AG04450 (cell line): Measurements from ENCODE around the gene SHC2. TPM values are rescaled to one million over a fixed set of nuclear protein-coding genes. Genes with fewer than 3 reads are reported as not detected.

ENCODE experiments used
- CTCF ChIA-PET: fragments of 300-600, 350-600 bp; formaldehyde crosslinking; extraction: SDS; loops from one replicate; lab custom pipeline; 2022; ENCODE audit warnings: antibody characterized with exemption, inconsistent platforms; lab: Charles Lee
- POLR2A ChIA-PET: fragments of 350-600 bp; formaldehyde crosslinking; extraction: SDS; loops from one replicate; lab custom pipeline; 2021; ENCODE audit warnings: antibody characterized with exemption, inconsistent platforms; lab: Yijun Ruan, JAX
- DNase-seq: peaks from one replicate; pipeline ENCODE4 v3.0.0-alpha.2; 2011; ENCODE audit warnings: low read depth, low spot score
- H3K27ac ChIP-seq: one replicate; pipeline ENCODE4 v1.5.1; 2012; ENCODE audit warnings: low read depth, low read length, control low read depth
- H3K27me3 ChIP-seq: one replicate; pipeline ENCODE4 v1.6.0; 2012; ENCODE audit warnings: low read length; ENCODE audit not compliant: control insufficient read depth, insufficient read depth
- H3K4me3 ChIP-seq: 2 replicates; pipeline ENCODE4 v1.5.1; 2011; ENCODE audit warnings: mild to moderate bottlenecking, low read depth, low read length, control low read depth
- H3K9me3 ChIP-seq: 2 replicates; pipeline ENCODE4 v1.5.1; 2012; ENCODE audit warnings: low read length; ENCODE audit not compliant: control insufficient read depth, insufficient read depth
- CTCF ChIP-seq: IDR thresholded peaks from 2 replicates; pipeline ENCODE4 v1.5.1; 2011; ENCODE audit warnings: low read depth, low read length, control low read depth, inconsistent platforms
- polyA plus RNA-seq: library from polyadenylated mRNA; depleted of rRNA; stranded (reverse); fragments of >200 nt; gene quantifications from 2 replicates; pipeline ENCODE4 v1.2.3, GENCODE V29; 2011

The SHC2 gene
- polyA plus RNA-seq, 1 experiment: 1.3 TPM

DNA sequence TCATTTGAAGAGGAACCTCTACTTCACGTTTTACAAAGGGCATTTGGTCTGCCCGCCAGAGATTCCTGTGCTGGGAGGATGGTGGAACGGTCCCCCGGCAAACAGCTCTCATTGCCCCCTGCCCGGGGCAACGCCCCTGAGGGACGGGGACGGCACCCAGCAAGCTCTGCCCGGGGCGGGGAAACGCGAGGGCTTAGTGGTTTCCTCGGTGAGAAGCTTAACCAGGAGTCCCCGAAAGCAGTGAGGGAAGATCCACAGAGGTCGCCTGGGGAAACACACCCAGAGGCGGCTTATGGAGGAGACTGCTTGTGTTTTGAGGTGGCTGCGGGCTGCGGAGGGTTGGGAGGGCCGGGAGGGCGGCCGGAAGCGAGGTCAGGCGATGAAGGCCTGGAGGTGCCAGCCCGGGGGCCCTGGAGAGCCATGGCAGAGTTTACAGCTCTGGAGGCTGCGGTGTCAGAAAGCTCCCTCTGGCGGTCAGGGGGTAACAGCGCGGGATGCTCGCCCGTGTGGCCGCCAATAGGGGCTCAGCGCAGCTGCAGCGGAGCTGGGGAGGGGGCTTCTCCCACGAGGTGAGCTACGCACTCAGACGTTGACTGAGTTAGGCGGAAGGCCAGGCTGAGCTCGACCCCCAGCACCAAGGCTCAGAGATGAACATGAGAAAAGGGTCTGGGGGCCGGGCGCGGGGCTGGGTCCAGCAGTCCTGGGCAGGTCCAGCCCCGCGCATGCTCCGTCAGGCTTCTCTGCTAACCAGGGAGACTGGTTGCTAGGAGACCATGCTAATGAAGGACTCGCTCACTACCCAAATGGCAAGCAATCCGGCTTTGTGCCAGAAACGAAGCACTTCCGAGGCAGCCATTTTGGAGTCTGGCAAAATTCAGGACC is 45.8 kb upstream of the SHC2 start:
- Histone ChIP-seq H3K27me3 (no peaks in the 10 kb centered on the region), H3K27ac (peak overlapping the region; percentile 88), H3K4me3 (peak overlapping the region; percentile 87), H3K9me3 (no peaks in the 10 kb centered on the region; the same call in 1 of the 2 replicates)
- peak; percentile 75 for DNase-seq
- ChIA-PET CTCF (interaction anchor here (0.6 to 1.8 kb wide), 26 partner anchors 8 to 625 kb away, joined by 3 to 16 read pairs (median 4); partner anchors contain the start of genes CDC34, CNN2, MIER2 and SHC2), POLR2A (interaction anchor here (0.5 to 1.1 kb wide), 6 partner anchors 9 to 159 kb away, joined by 3 to 7 read pairs (median 4); partner anchors contain the start of gene CDC34)
- peak; percentile 96 for TF ChIP-seq CTCF

- H3K27ac ChIP-seq: no peak overlapping the region
Measured at GRCh38 chr19:504616-505015, 43.8 kb upstream of the SHC2 start.

DNA sequence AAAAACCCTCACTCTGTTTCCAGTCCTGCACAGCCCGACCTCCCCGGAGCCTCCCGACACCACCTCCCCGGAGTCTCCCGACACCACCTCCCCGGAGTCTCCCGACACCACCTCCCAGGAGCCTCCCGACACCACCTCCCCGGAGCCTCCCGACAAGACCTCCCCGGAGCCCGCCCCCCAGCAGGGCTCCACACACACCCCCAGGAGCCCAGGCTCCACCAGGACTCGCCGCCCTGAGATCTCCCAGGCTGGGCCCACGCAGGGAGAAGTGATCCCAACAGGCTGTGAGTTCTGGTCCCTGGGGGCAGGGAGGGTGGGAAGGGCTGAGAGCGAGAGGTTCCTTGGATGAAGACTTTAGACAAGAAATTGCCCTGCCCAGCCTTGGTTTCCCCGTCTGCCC is 40.8 kb upstream of the SHC2 start:
- no peak for TF ChIP-seq CTCF
- POLR2A ChIA-PET: no interaction called here
- DNase-seq: no peak

More at GRCh38 chr19:504616-505015, 43.8 kb upstream of the SHC2 start:
- CTCF ChIA-PET: interaction anchor here (0.7 kb wide), 1 partner anchor 9 kb away, joined by 4 read pairs; the partner anchor contains the start of gene MADCAM1
- Histone ChIP-seq H3K4me3 (no peak overlapping the region), H3K9me3 (no peaks in the 10 kb centered on the region; the same call in 1 of the 2 replicates), H3K27me3 (no peaks in the 10 kb centered on the region)
- POLR2A ChIA-PET: no interaction called here
- DNase-seq: no peak
- TF ChIP-seq CTCF: no peak

GRCh38 chr19:498977-499623 is 38.3 kb upstream of the SHC2 start:
- Histone ChIP-seq H3K9me3 (no peaks in the 10 kb centered on the region; the same call in 1 of the 2 replicates), H3K4me3 (no peak overlapping the region), H3K27me3 (peaks cover 22% of the 10 kb centered on the region), H3K27ac (no peak overlapping the region)
- TF ChIP-seq CTCF: no peak
- CTCF ChIA-PET: interaction anchor here (1.6 kb wide), 1 partner anchor 7 kb away, joined by 9 read pairs; no protein-coding TSS in a partner anchor
- no peak for DNase-seq
- POLR2A ChIA-PET: interaction anchor here (0.6 kb wide), 1 partner anchor 77 kb away, joined by 3 read pairs; no protein-coding TSS in a partner anchor

More for the DNA sequence above, 40.8 kb upstream of the SHC2 start:
- Histone ChIP-seq H3K27me3 (peaks cover 17% of the 10 kb centered on the region), H3K27ac (no peak overlapping the region), H3K4me3 (no peak overlapping the region), H3K9me3 (no peaks in the 10 kb centered on the region; the same call in 1 of the 2 replicates)
- CTCF ChIA-PET: no interaction called here
